ENCODE data around the gene ACSL1.

- TF ChIP-seq MAX (IDR thresholded peaks at IDR 0.05; ENCODE audit: low read depth, low read length), result no peak
- TF ChIP-seq CTCF (IDR thresholded peaks at IDR 0.05; ENCODE audit: low read depth, low read length), result no peak
- TF ChIP-seq POLR2A (IDR thresholded peaks at IDR 0.05; ENCODE audit: extremely low read depth, insufficient read length), result no peak
Observed at GRCh38 chr4:184851886-184852285, 26.1 kb upstream of the ACSL1 start.

Data from NB4 (cell line).